H1 (cell line): ENCODE data around the gene NBL1. TPM values are rescaled to one million over a fixed set of nuclear protein-coding genes. Genes with fewer than 3 reads are reported as not detected.

Source experiments
- CTCF ChIA-PET: fragments of 300-600 bp; sonication (Branson Sonifier 250); formaldehyde crosslinking; loops from one replicate; lab custom pipeline; 2021; ENCODE audit not compliant: partially characterized antibody; lab: Charles Lee
- POLR2A ChIA-PET: fragments of 300-600 bp; sonication (Branson Sonifier 250); formaldehyde crosslinking; loops from one replicate; lab custom pipeline; 2021; ENCODE audit warnings: inconsistent platforms; ENCODE audit not compliant: partially characterized antibody; lab: Charles Lee
- DNase-seq, 2 experiments: peaks; one replicate each; pipeline versions ENCODE4 v3.0.0 to v3.0.0-alpha.2; 2010 to 2022; ENCODE audit warnings: low spot score in 2 of 2, low read depth in 1 of 2, mixed read lengths in 1 of 2
- FAIRE-seq: peaks from 2 replicates; lab custom pipeline; 2011; peaks lifted over from hg19 to GRCh38; lab: Jason Lieb, UNC
- H2AFZ ChIP-seq: 2 replicates; pipeline ENCODE4 v1.8.1; 2012; ENCODE audit warnings: low read length, inconsistent platforms
- H2AK5ac ChIP-seq: 2 replicates; pipeline ENCODE4 v1.6.1; 2013; ENCODE audit warnings: low read depth, low read length
- H2BK120ac ChIP-seq: replicated peaks from 2 replicates; pipeline ENCODE3; 2013; ENCODE audit warnings: low read depth, low read length, inconsistent platforms
- H2BK12ac ChIP-seq: 2 replicates; pipeline ENCODE4 v1.6.1; 2013; ENCODE audit warnings: low read depth, low read length
- H2BK15ac ChIP-seq: 2 replicates; pipeline ENCODE4 v1.6.1; 2013; ENCODE audit warnings: low read length
- H2BK20ac ChIP-seq: 2 replicates; pipeline ENCODE4 v1.6.1; 2013; ENCODE audit warnings: low read length
- H2BK5ac ChIP-seq: 2 replicates; pipeline ENCODE4 v1.6.1; 2013; ENCODE audit warnings: low read depth, low read length
- H3K14ac ChIP-seq: 2 replicates; pipeline ENCODE4 v1.6.1; 2013; ENCODE audit warnings: inconsistent platforms; ENCODE audit not compliant: insufficient read length
- H3K18ac ChIP-seq: 2 replicates; pipeline ENCODE4 v1.6.1; 2013; ENCODE audit warnings: low read length; ENCODE audit errors: extremely low read depth
- H3K23ac ChIP-seq: 2 replicates; pipeline ENCODE4 v1.6.1; 2013; ENCODE audit warnings: inconsistent platforms; ENCODE audit not compliant: insufficient read length
- H3K23me2 ChIP-seq: 2 replicates; pipeline ENCODE4 v1.6.1; 2013; ENCODE audit warnings: low read depth, low read length
- H3K27ac ChIP-seq: 2 replicates; pipeline ENCODE4 v1.6.1; 2011; ENCODE audit warnings: low read depth, low read length, inconsistent platforms
- H3K27me3 ChIP-seq, 4 experiments: replicated peaks in 1 of 4; 1 replicate in 1 of 4; 2 replicates in 3 of 4; pipeline versions ENCODE4 v1.6.1 to v1.8.1; 2011 to 2013; ENCODE audit warnings: low read length in 3 of 4, mild to moderate bottlenecking in 3 of 4, inconsistent platforms in 2 of 4, mixed read lengths in 2 of 4, moderate library complexity in 1 of 4; ENCODE audit not compliant: control insufficient read depth in 3 of 4, insufficient read depth in 3 of 4; ENCODE audit errors: extremely low read depth in 1 of 4
- H3K36me3 ChIP-seq, 4 experiments: 2 replicates each; pipeline versions ENCODE4 v1.6.1 to v1.8.1; 2011 to 2013; ENCODE audit warnings: mild to moderate bottlenecking in 4 of 4, low read length in 3 of 4, moderate library complexity in 2 of 4, control low read depth in 1 of 4, inconsistent platforms in 1 of 4; ENCODE audit not compliant: insufficient read depth in 4 of 4, control insufficient read depth in 2 of 4
- H3K4ac ChIP-seq: replicated peaks from 2 replicates; pipeline ENCODE3; 2013; ENCODE audit warnings: low read length, low read depth, mixed read lengths, inconsistent platforms; ENCODE audit not compliant: insufficient read length
- H3K4me1 ChIP-seq, 4 experiments: replicated peaks in 1 of 4; 1 replicate in 1 of 4; 2 replicates in 3 of 4; pipeline versions ENCODE4 v1.6.1 to v1.8.1; 2011 to 2013; ENCODE audit warnings: low read length in 3 of 4, inconsistent platforms in 2 of 4, mixed read lengths in 1 of 4; ENCODE audit not compliant: insufficient read depth in 4 of 4, control insufficient read depth in 3 of 4
- H3K4me2 ChIP-seq, 2 experiments: 2 replicates each; pipeline versions ENCODE4 v1.6.1 to v1.8.1; 2011 to 2013; ENCODE audit warnings: low read depth in 2 of 2, low read length in 2 of 2, control low read depth in 1 of 2, inconsistent platforms in 1 of 2, mild to moderate bottlenecking in 1 of 2; ENCODE audit not compliant: insufficient read depth in 1 of 2
- H3K4me3 ChIP-seq, 4 experiments: fragments of 200-600, 300-600 bp in 1 of 4; sonication (generic), shearing (Covaris generic), sonication (Bioruptor Twin) in 1 of 4; 2 replicates each; pipeline versions ENCODE4 v1.5.1 to v1.8.1; 2011 to 2016; ENCODE audit warnings: low read length in 4 of 4, low read depth in 3 of 4, control low read depth in 2 of 4, inconsistent platforms in 2 of 4, mild to moderate bottlenecking in 2 of 4, mixed read lengths in 1 of 4, moderate library complexity in 1 of 4; ENCODE audit not compliant: insufficient read depth in 2 of 4; ENCODE audit errors: extremely low read depth in 1 of 4
- H3K56ac ChIP-seq: replicated peaks from 2 replicates; pipeline ENCODE3; 2013; ENCODE audit warnings: low read depth, mild to moderate bottlenecking, mixed read lengths, low read length, inconsistent platforms; ENCODE audit not compliant: insufficient read length
- H3K79me1 ChIP-seq: 2 replicates; pipeline ENCODE4 v1.6.1; 2013; ENCODE audit warnings: low read depth, low read length, control low read depth
- H3K79me2 ChIP-seq, 2 experiments: 2 replicates each; pipeline versions ENCODE4 v1.6.1 to v1.8.1; 2012 to 2013; ENCODE audit warnings: low read length in 2 of 2, mild to moderate bottlenecking in 2 of 2, inconsistent platforms in 1 of 2; ENCODE audit not compliant: insufficient read depth in 2 of 2, control insufficient read depth in 1 of 2
- H3K9ac ChIP-seq, 4 experiments: replicated peaks in 1 of 4; 1 replicate in 1 of 4; 2 replicates in 3 of 4; pipeline versions ENCODE4 v1.6.1 to v1.8.1; 2011 to 2013; ENCODE audit warnings: low read depth in 3 of 4, low read length in 3 of 4, control low read depth in 2 of 4, mild to moderate bottlenecking in 2 of 4, moderate library complexity in 2 of 4, inconsistent platforms in 1 of 4; ENCODE audit errors: extremely low read depth in 1 of 4
- H3K9me3 ChIP-seq, 2 experiments: 2 replicates each; pipeline versions ENCODE4 v1.6.1 to v1.8.1; 2012 to 2013; ENCODE audit warnings: mild to moderate bottlenecking in 2 of 2, moderate library complexity in 2 of 2, control low read depth in 1 of 2, inconsistent platforms in 1 of 2, low read depth in 1 of 2, low read length in 1 of 2, mixed read lengths in 1 of 2; ENCODE audit not compliant: insufficient read depth in 2 of 2
- H4K20me1 ChIP-seq, 2 experiments: replicated peaks in 1 of 2; 2 replicates each; pipeline versions ENCODE3 to v1.8.1; 2011 to 2013; ENCODE audit warnings: inconsistent platforms in 2 of 2, low read length in 2 of 2, mild to moderate bottlenecking in 1 of 2; ENCODE audit not compliant: insufficient read depth in 2 of 2, control insufficient read depth in 1 of 2
- H4K5ac ChIP-seq: 2 replicates; pipeline ENCODE4 v1.6.1; 2013; ENCODE audit warnings: low read length, low read depth, mixed read lengths, inconsistent platforms; ENCODE audit not compliant: insufficient read length
- H4K8ac ChIP-seq: 2 replicates; pipeline ENCODE4 v1.8.0; 2013; ENCODE audit warnings: mild to moderate bottlenecking, moderate library complexity, low read length, inconsistent platforms; ENCODE audit not compliant: insufficient read depth; ENCODE audit errors: extremely low read depth
- H4K91ac ChIP-seq: replicated peaks from 2 replicates; pipeline ENCODE3; 2013; ENCODE audit warnings: low read length, mixed read lengths, inconsistent platforms; ENCODE audit not compliant: insufficient read length
- BRCA1 ChIP-seq: IDR thresholded peaks from 2 replicates; pipeline ENCODE4 v1.6.1; 2012; ENCODE audit warnings: low read depth, low read length, improper control_type of control experiment
- EGR1 ChIP-seq: IDR thresholded peaks from 2 replicates; pipeline ENCODE4 v1.6.1; 2011; ENCODE audit warnings: low read depth, low read length, borderline replicate concordance
- EZH2 ChIP-seq: fragments of 200-600 bp; sonication (generic); IDR thresholded peaks from 2 replicates; pipeline ENCODE4 v1.7.1; 2012; ENCODE audit warnings: low read depth, mild to moderate bottlenecking, moderate library complexity, low read length, inconsistent platforms; ENCODE audit not compliant: severe bottlenecking
- GABPA ChIP-seq: IDR thresholded peaks from 2 replicates; pipeline ENCODE4 v1.6.1; 2011; ENCODE audit warnings: mild to moderate bottlenecking, low read length, moderate library complexity, borderline replicate concordance; ENCODE audit not compliant: insufficient read depth
- HDAC6 ChIP-seq: IDR thresholded peaks from one replicate; pipeline ENCODE4 v1.7.1; 2012; ENCODE audit warnings: low read depth, mild to moderate bottlenecking, inconsistent platforms, low read length, moderate library complexity
- KDM1A ChIP-seq: fragments of 200-600, 300-600 bp; sonication (generic); IDR thresholded peaks from 2 replicates; pipeline ENCODE4 v1.7.1; 2016; ENCODE audit warnings: mild to moderate bottlenecking, low read length, borderline replicate concordance
- KDM4A ChIP-seq: IDR thresholded peaks from one replicate; pipeline ENCODE4 v1.7.1; 2012; ENCODE audit warnings: low read depth, mild to moderate bottlenecking, moderate library complexity, low read length, inconsistent platforms; ENCODE audit not compliant: severe bottlenecking
- RBBP5 ChIP-seq: IDR thresholded peaks from 2 replicates; pipeline ENCODE4 v1.7.1; 2012; ENCODE audit warnings: low read depth, mild to moderate bottlenecking, inconsistent platforms, low read length, moderate library complexity, borderline replicate concordance
- SIX5 ChIP-seq: IDR thresholded peaks from 2 replicates; pipeline ENCODE4 v1.6.1; 2011; ENCODE audit warnings: mild to moderate bottlenecking, low read depth, low read length
- SP2 ChIP-seq: IDR thresholded peaks from 2 replicates; pipeline ENCODE4 v1.6.1; 2012; ENCODE audit warnings: mild to moderate bottlenecking, low read length, inconsistent platforms
- TBP ChIP-seq: IDR thresholded peaks from 2 replicates; pipeline ENCODE4 v1.6.1; 2011; ENCODE audit warnings: low read depth, low read length, improper control_type of control experiment
- WGBS, 2 experiments: shearing (Covaris generic) in 1 of 2; methylation state at CpG; one replicate each; pipeline versions ENCODE4 v1.1.6 to v1.1.7; 2013 to 2015; ENCODE audit warnings: low lambda C conversion rate in 2 of 2, mixed read lengths in 2 of 2, inconsistent platforms in 1 of 2, low coverage in 1 of 2, missing lambda C conversion rate in 1 of 2; ENCODE audit not compliant: insufficient replicate concordance in 2 of 2, insufficient coverage in 1 of 2, insufficient read length in 1 of 2; ENCODE audit errors: extremely low coverage in 1 of 2, missing lambda C conversion rate in 1 of 2; 5-methylcytosine and 5-hydroxymethylcytosine counted together
- polyA plus RNA-seq, 7 experiments: library from polyadenylated mRNA; depleted of rRNA in 3 of 7; stranded (reverse) in 5 of 7; unstranded in 2 of 7; fragments of >200 nt in 5 of 7; fragments of 200-250 nt in 2 of 7; gene quantifications; 1 replicate in 5 of 7; 2 replicates in 1 of 7; 4 replicates in 1 of 7; pipeline versions ENCODE4 v1.2.1 to v1.2.3, GENCODE V29; 2011 to 2013; ENCODE audit warnings: missing spikeins in 2 of 7, mixed read lengths in 2 of 7
- total RNA-seq: library from RNA; stranded (reverse); fragmentation: NEBNext Ultra II Directional; extraction: Animal tissue kit (Norgen Biotek cat#: 25700); gene quantifications from 2 replicates; pipeline ENCODE4 v1.2.1, GENCODE V29; 2021
- TF ChIP-seq, protein P1 (sequence below): IDR thresholded peaks from 2 replicates; pipeline ENCODE4 v1.6.1; 2012; ENCODE audit warnings: low read length, inconsistent platforms

The NBL1 gene
- total and polyA plus RNA-seq, 2 of the 8 experiments (the other 6 are each of a cell fraction or from before 2014, with no cell fraction given): 8.7 to 9.7 TPM

DNA sequence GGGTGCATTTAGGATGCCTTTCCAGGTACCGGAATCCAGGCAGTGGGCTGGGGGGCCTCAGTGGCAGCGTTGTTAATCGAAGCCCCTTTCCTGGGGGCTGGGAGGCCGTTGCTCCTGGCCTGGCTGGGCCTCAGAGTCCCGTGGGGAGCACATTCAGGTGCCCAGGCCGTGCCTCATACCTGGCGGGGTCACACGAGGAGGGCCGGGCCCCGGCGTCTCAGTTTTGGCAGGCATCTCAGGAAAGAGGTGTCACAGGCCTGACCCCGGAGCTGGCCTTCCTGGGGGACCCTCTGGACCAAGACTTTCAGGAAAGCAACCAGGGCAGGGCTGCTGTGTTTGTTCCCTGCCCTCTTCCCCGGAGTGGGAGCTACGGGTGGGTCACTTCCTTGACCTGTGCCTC is 4.1 kb downstream of the NBL1 start:
- Histone ChIP-seq H3K18ac (no peak overlapping the region), H3K9ac (no peak overlapping the region), H3K56ac (no peak overlapping the region), H2BK15ac (0 out of 2 replicates have a peak overlapping the region, but pooled peaks have one; percentile 29), H3K4me2 (no peak overlapping the region), H3K9me3 (no peaks in the 10 kb centered on the region), H3K23me2 (peaks cover 9% of the 10 kb centered on the region; the same call in 1 of the 2 replicates), H2BK120ac (no peak overlapping the region), H3K4me1 (peaks cover 0 to 10% (median 8%) of the 10 kb centered on the region in 4 experiments; a peak in 5 of 7 replicates), H2BK20ac (no peak overlapping the region), H2AK5ac (no peak overlapping the region), H2AFZ (no peak overlapping the region), H4K20me1 (peaks cover 0 to 3% of the 10 kb centered on the region in 2 experiments), H3K4me3 (no peak overlapping the region), H4K8ac (no peak overlapping the region), H3K4ac (no peak overlapping the region), H4K5ac (no peak overlapping the region), H3K14ac (no peak overlapping the region), H3K79me2 (no peaks in the 10 kb centered on the region), H3K79me1 (no peaks in the 10 kb centered on the region), H2BK5ac (no peak overlapping the region), H4K91ac (no peak overlapping the region), H3K36me3 (no peaks in the 10 kb centered on the region), H3K23ac (no peak overlapping the region), H3K27ac (no peak overlapping the region), H3K27me3 (peaks cover 14 to 30% (median 22%) of the 10 kb centered on the region in 4 experiments), H2BK12ac (no peak overlapping the region)
- no peak for FAIRE-seq
- ChIA-PET CTCF (interaction anchor here (0.6 to 7.9 kb wide), 34 partner anchors 8 to 681 kb away, joined by 3 to 63 read pairs (median 4); partner anchors contain the start of genes AKR7A2 and SLC66A1), POLR2A (interaction anchor here (0.8 to 0.9 kb wide), 2 partner anchors 19 to 50 kb away, joined by 3 to 4 read pairs; no protein-coding TSS in a partner anchor)
- no peak for DNase-seq
- WGBS, 2 experiments: 89% methylated on average over 14 of the region's 14 CpGs; no CpG with 5 or more reads in 1 of the 2 experiments
- TF ChIP-seq KDM4A (no peak), GABPA (no peak), EZH2 (no peak), RBBP5 (no peak), SP2 (no peak), SIX5 (no peak), HDAC6 (no peak), KDM1A (no peak), TBP (no peak), EGR1 (no peak), BRCA1 (no peak)
- TF ChIP-seq, protein P1, sequence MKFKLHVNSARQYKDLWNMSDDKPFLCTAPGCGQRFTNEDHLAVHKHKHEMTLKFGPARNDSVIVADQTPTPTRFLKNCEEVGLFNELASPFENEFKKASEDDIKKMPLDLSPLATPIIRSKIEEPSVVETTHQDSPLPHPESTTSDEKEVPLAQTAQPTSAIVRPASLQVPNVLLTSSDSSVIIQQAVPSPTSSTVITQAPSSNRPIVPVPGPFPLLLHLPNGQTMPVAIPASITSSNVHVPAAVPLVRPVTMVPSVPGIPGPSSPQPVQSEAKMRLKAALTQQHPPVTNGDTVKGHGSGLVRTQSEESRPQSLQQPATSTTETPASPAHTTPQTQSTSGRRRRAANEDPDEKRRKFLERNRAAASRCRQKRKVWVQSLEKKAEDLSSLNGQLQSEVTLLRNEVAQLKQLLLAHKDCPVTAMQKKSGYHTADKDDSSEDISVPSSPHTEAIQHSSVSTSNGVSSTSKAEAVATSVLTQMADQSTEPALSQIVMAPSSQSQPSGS: no peak
